ENCODE data around the gene ERLIN1. TPM values are rescaled to one million over a fixed set of nuclear protein-coding genes. Genes with fewer than 3 reads are reported as not detected.

ERLIN1 gene
- total RNA-seq, 1 experiment from 2014 or later = 33.0 TPM

DNA sequence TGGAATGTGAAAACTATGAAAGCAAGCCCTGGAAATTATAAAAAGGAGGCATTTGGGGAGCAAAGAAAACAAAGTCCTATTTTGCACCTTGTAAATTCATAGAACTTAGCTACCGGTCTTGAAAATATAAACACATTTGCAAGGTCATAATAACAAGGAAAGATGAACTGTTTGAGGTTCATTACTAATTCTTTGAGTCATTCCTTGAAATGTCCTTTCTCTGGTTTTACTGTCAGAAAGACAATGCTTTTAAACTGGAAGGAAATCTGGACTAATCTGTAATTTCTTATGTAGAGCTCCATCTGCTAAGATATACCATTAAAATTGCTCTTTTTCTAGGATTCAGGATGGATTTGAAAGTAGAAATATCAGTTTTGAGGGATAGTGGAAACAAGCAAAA lies 1.4 kb downstream of the ERLIN1 start:
- Mint-ChIP-seq H3K27me3 (ENCODE audit: low read depth) (no peaks in the 10 kb centered on the region), H3K4me1 (peaks cover 16 to 25% of the 10 kb centered on the region in 2 experiments), H3K27ac (no peak overlapping the region), H3K9me3 (0 out of 5 replicates have a peak, but pooled peaks cover 0 to 3% of the 10 kb centered on the region in 2 experiments), H3K36me3 (ENCODE audit: insufficient read depth in 1 of 3, low read depth in 3 of 3) (peaks cover 7 to 41% (median 35%) of the 10 kb centered on the region in 3 experiments), H3K4me3 (peak overlapping the region; percentile 96 to 97)
- no peak overlapping the region for H4K8ac ChIP-seq (replicated peaks; ENCODE audit: insufficient read length, low read depth, low read length)
- no peak overlapping the region for H3K4ac ChIP-seq (ENCODE audit: low read depth, low read length)
- no peaks in the 10 kb centered on the region for H3K4me1 ChIP-seq (ENCODE audit: insufficient read depth, low read length)
- no peak overlapping the region for H2AFZ ChIP-seq (ENCODE audit: low read length)
- no peak overlapping the region for H3T11ph ChIP-seq (ENCODE audit: low read length)
- H3K27ac ChIP-seq (ENCODE audit: insufficient read length, low read depth, low read length) = no peak overlapping the region
- H2BK120ac ChIP-seq (ENCODE audit: low read depth, low read length, poor library complexity, severe bottlenecking) = no peak overlapping the region
- TF ChIP-seq, protein P1, sequence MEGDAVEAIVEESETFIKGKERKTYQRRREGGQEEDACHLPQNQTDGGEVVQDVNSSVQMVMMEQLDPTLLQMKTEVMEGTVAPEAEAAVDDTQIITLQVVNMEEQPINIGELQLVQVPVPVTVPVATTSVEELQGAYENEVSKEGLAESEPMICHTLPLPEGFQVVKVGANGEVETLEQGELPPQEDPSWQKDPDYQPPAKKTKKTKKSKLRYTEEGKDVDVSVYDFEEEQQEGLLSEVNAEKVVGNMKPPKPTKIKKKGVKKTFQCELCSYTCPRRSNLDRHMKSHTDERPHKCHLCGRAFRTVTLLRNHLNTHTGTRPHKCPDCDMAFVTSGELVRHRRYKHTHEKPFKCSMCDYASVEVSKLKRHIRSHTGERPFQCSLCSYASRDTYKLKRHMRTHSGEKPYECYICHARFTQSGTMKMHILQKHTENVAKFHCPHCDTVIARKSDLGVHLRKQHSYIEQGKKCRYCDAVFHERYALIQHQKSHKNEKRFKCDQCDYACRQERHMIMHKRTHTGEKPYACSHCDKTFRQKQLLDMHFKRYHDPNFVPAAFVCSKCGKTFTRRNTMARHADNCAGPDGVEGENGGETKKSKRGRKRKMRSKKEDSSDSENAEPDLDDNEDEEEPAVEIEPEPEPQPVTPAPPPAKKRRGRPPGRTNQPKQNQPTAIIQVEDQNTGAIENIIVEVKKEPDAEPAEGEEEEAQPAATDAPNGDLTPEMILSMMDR (conservative IDR thresholded peaks at IDR 0.05) = no peak
- H2BK15ac ChIP-seq (ENCODE audit: low read depth, low read length) = no peak overlapping the region
- H2BK20ac ChIP-seq (ENCODE audit: low read depth, low read length, poor library complexity, severe bottlenecking) = no peak overlapping the region
- no peak overlapping the region for H2AK5ac ChIP-seq (ENCODE audit: insufficient read length, low read length)
- no peaks in the 10 kb centered on the region for H3K27me3 ChIP-seq (ENCODE audit: insufficient read depth, low read length)
- H3K9ac ChIP-seq (ENCODE audit: extremely low read depth, insufficient read length, low read length) = no peak overlapping the region
- no peaks in the 10 kb centered on the region for H3K9me3 ChIP-seq (ENCODE audit: control insufficient read depth, low read depth, low read length)
- H3K23me2 ChIP-seq (ENCODE audit: insufficient read length, low read depth, low read length, poor library complexity, severe bottlenecking) = peaks cover 12% of the 10 kb centered on the region
- no peak overlapping the region for H3K18ac ChIP-seq (ENCODE audit: insufficient read length, low read depth, low read length)
- no peak overlapping the region for H3K56ac ChIP-seq (ENCODE audit: insufficient read length, low read depth, low read length)
- peak overlapping the region; percentile 77 for H3K4me2 ChIP-seq (ENCODE audit: insufficient read depth, insufficient read length, low read length)
- H2BK12ac ChIP-seq (ENCODE audit: insufficient read length, low read depth, low read length) = no peak overlapping the region
- no CpG with 5 or more reads among the region's 1 CpG for WGBS (ENCODE audit: extremely low coverage, insufficient read length, low lambda C conversion rate)
- DNase-seq = no peak
- H3K79me1 ChIP-seq (ENCODE audit: insufficient read depth, low read depth, low read length, poor library complexity, severe bottlenecking) = no peaks in the 10 kb centered on the region
- no peak overlapping the region for H3K23ac ChIP-seq (ENCODE audit: insufficient read length, low read depth, low read length)
- no peak overlapping the region for H2BK5ac ChIP-seq (ENCODE audit: insufficient read length, low read length)
- H3K14ac ChIP-seq (ENCODE audit: insufficient read depth, low read length) = no peak overlapping the region
- no peak overlapping the region for H4K91ac ChIP-seq (ENCODE audit: insufficient read length, low read depth, low read length)
- no peaks in the 10 kb centered on the region for H4K20me1 ChIP-seq (ENCODE audit: control insufficient read depth, insufficient read depth, insufficient read length)
- H3K79me2 ChIP-seq (ENCODE audit: insufficient read depth, low read length) = no peaks in the 10 kb centered on the region
- H4K5ac ChIP-seq (ENCODE audit: insufficient read length, low read depth, low read length) = no peak overlapping the region
